IgD-negative memory B cell (primary cell): Measurements from ENCODE around the gene FER1L5. TPM values are rescaled to one million over a fixed set of nuclear protein-coding genes. Genes with fewer than 3 reads are reported as not detected.

Experiments
- H3K27ac Mint-ChIP-seq, 3 donors: one replicate each; pipeline ENCODE4 v1.8.0; 2020 to 2022; ENCODE audit warnings: mild to moderate bottlenecking in 3 of 3, mixed read lengths in 3 of 3, moderate library complexity in 1 of 3
- H3K27me3 Mint-ChIP-seq: one replicate; pipeline ENCODE4 v1.8.0; 2021; ENCODE audit warnings: mixed read lengths
- H3K36me3 Mint-ChIP-seq: one replicate; pipeline ENCODE4 v1.8.0; 2020; ENCODE audit warnings: mild to moderate bottlenecking, mixed read lengths
- H3K4me1 Mint-ChIP-seq, 3 donors: one replicate each; pipeline ENCODE4 v1.8.0; 2020 to 2022; ENCODE audit warnings: mixed read lengths in 3 of 3, mild to moderate bottlenecking in 1 of 3
- H3K4me3 Mint-ChIP-seq, 4 donors: one replicate each; pipeline ENCODE4 v1.8.0; 2020 to 2022; ENCODE audit warnings: mild to moderate bottlenecking in 4 of 4, mixed read lengths in 4 of 4, moderate library complexity in 3 of 4
- H3K9me3 Mint-ChIP-seq, 3 donors: one replicate each; pipeline ENCODE4 v1.8.0; 2020 to 2021; ENCODE audit warnings: mixed read lengths in 3 of 3, mild to moderate bottlenecking in 1 of 3
- polyA plus RNA-seq: library from polyadenylated mRNA; unstranded; fragments of 300-500 nt; fragmentation: Illumina TruSeq; gene quantifications from one replicate; pipeline ENCODE4 v1.2.3, GENCODE V29; 2021

The FER1L5 gene
- polyA plus RNA-seq, 1 donor from 2014 or later, result not detected

GRCh38 chr2:96716388-96716787 is 73.8 kb downstream of the FER1L5 start:
- Mint-ChIP-seq H3K36me3 (peaks cover 7% of the 10 kb centered on the region), H3K9me3 (no peaks in the 10 kb centered on the region), H3K27me3 (no peaks in the 10 kb centered on the region), H3K4me1 (peaks cover 0 to 6% (median 0%) of the 10 kb centered on the region in 3 donors), H3K27ac (no peak overlapping the region), H3K4me3 (no peak overlapping the region)

- H3K36me3 Mint-ChIP-seq, result peaks cover 2% of the 10 kb centered on the region
Observed at GRCh38 chr2:96726131-96726530, 83.6 kb downstream of the FER1L5 start.

GRCh38 chr2:96727431-96727830 is 84.9 kb downstream of the FER1L5 start:
- peaks cover 0 to 2% (median 0%) of the 10 kb centered on the region in 3 donors for H3K4me1 Mint-ChIP-seq
- H3K9me3 Mint-ChIP-seq, result no peaks in the 10 kb centered on the region
- no peak overlapping the region for H3K27ac Mint-ChIP-seq
- no peaks in the 10 kb centered on the region for H3K27me3 Mint-ChIP-seq
- H3K36me3 Mint-ChIP-seq, result peaks cover 2% of the 10 kb centered on the region
- H3K4me3 Mint-ChIP-seq, result no peak overlapping the region

More at GRCh38 chr2:96726131-96726530, 83.6 kb downstream of the FER1L5 start:
- Mint-ChIP-seq H3K4me3 (no peak overlapping the region), H3K27ac (peak overlapping the region in 1 of 3 donors; percentile 31), H3K4me1 (peaks cover 0 to 2% (median 0%) of the 10 kb centered on the region in 3 donors), H3K9me3 (no peaks in the 10 kb centered on the region), H3K27me3 (no peaks in the 10 kb centered on the region)

GRCh38 chr2:96729748-96730147 is 87.2 kb downstream of the FER1L5 start:
- H3K4me3 Mint-ChIP-seq, result no peak overlapping the region
- H3K27ac Mint-ChIP-seq, result no peak overlapping the region
- H3K27me3 Mint-ChIP-seq, result no peaks in the 10 kb centered on the region
- no peaks in the 10 kb centered on the region for H3K9me3 Mint-ChIP-seq
- peaks cover 0 to 3% (median 2%) of the 10 kb centered on the region in 3 donors for H3K4me1 Mint-ChIP-seq
- peaks cover 2% of the 10 kb centered on the region for H3K36me3 Mint-ChIP-seq

- H3K4me3 Mint-ChIP-seq, result no peak overlapping the region
- peaks cover 0 to 3% (median 2%) of the 10 kb centered on the region in 3 donors for H3K4me1 Mint-ChIP-seq
- H3K36me3 Mint-ChIP-seq, result peaks cover 2% of the 10 kb centered on the region
- H3K9me3 Mint-ChIP-seq, result no peaks in the 10 kb centered on the region
- no peak overlapping the region for H3K27ac Mint-ChIP-seq
- no peaks in the 10 kb centered on the region for H3K27me3 Mint-ChIP-seq
Observed at GRCh38 chr2:96730212-96730611, 87.6 kb downstream of the FER1L5 start.

- peaks cover 3% of the 10 kb centered on the region for H3K36me3 Mint-ChIP-seq
- no peaks in the 10 kb centered on the region for H3K27me3 Mint-ChIP-seq
- peak overlapping the region in 1 of 4 donors; percentile 44 for H3K4me3 Mint-ChIP-seq
- no peaks in the 10 kb centered on the region for H3K9me3 Mint-ChIP-seq
- H3K27ac Mint-ChIP-seq, result no peak overlapping the region
- H3K4me1 Mint-ChIP-seq, result peaks cover 8 to 11% (median 9%) of the 10 kb centered on the region in 3 donors
Observed at GRCh38 chr2:96733931-96734330, 91.4 kb downstream of the FER1L5 start.

- peaks cover 18% of the 10 kb centered on the region in 3 donors for H3K4me1 Mint-ChIP-seq
- no peaks in the 10 kb centered on the region for H3K9me3 Mint-ChIP-seq
- no peak overlapping the region for H3K27ac Mint-ChIP-seq
- no peak overlapping the region for H3K4me3 Mint-ChIP-seq
- peaks cover 4% of the 10 kb centered on the region for H3K36me3 Mint-ChIP-seq
- no peaks in the 10 kb centered on the region for H3K27me3 Mint-ChIP-seq
Observed at GRCh38 chr2:96734880-96735583, 92.5 kb downstream of the FER1L5 start.

- Mint-ChIP-seq H3K36me3 (peaks cover 4% of the 10 kb centered on the region), H3K27ac (peak overlapping the region in 1 of 3 donors; percentile 74), H3K9me3 (no peaks in the 10 kb centered on the region), H3K27me3 (peaks cover 1% of the 10 kb centered on the region), H3K4me3 (no peak overlapping the region), H3K4me1 (peaks cover 24 to 28% (median 25%) of the 10 kb centered on the region in 3 donors)
Observed at GRCh38 chr2:96737251-96737650, 94.7 kb downstream of the FER1L5 start.

GRCh38 chr2:96737831-96738230 is 95.3 kb downstream of the FER1L5 start:
- H3K4me1 Mint-ChIP-seq, result peaks cover 25 to 28% (median 26%) of the 10 kb centered on the region in 3 donors
- H3K4me3 Mint-ChIP-seq, result peak overlapping the region; percentile 31 to 84 (median 52)
- no peaks in the 10 kb centered on the region for H3K9me3 Mint-ChIP-seq
- peaks cover 1% of the 10 kb centered on the region for H3K27me3 Mint-ChIP-seq
- H3K36me3 Mint-ChIP-seq, result peaks cover 4% of the 10 kb centered on the region
- peak overlapping the region in 2 of 3 donors; percentile 40 to 78 for H3K27ac Mint-ChIP-seq

GRCh38 chr2:96739076-96739632 is 96.6 kb downstream of the FER1L5 start:
- Mint-ChIP-seq H3K4me3 (peak overlapping the region; percentile 97 to 100 (median 98)), H3K27me3 (peaks cover 1% of the 10 kb centered on the region), H3K36me3 (peaks cover 4% of the 10 kb centered on the region), H3K4me1 (peaks cover 25 to 26% (median 26%) of the 10 kb centered on the region in 3 donors), H3K27ac (peak overlapping the region; percentile 89 to 96 (median 96)), H3K9me3 (no peaks in the 10 kb centered on the region)

- peaks cover 4% of the 10 kb centered on the region for H3K36me3 Mint-ChIP-seq
- peak within 1 kb of the TSS; percentile 89 to 96 (median 96) for H3K27ac Mint-ChIP-seq
- peaks cover 3% of the 10 kb centered on the region for H3K27me3 Mint-ChIP-seq
- H3K4me3 Mint-ChIP-seq, result peak within 1 kb of the TSS; percentile 97 to 100 (median 98)
- H3K9me3 Mint-ChIP-seq, result no peaks in the 10 kb centered on the region
- peaks cover 25 to 29% (median 26%) of the 10 kb centered on the region in 3 donors for H3K4me1 Mint-ChIP-seq
Observed at GRCh38 chr2:96739633-96740428, 97.3 kb downstream of the FER1L5 start, which contains the start of gene LMAN2L. LMAN2L (minus strand) TSS chr2:96740064; CDS start chr2:96740040, 24 bp downstream.

GRCh38 chr2:96747061-96747617 is 104.6 kb downstream of the FER1L5 start:
- H3K9me3 Mint-ChIP-seq, result no peaks in the 10 kb centered on the region
- peaks cover 0 to 5% (median 1%) of the 10 kb centered on the region in 3 donors for H3K4me1 Mint-ChIP-seq
- peaks cover 3% of the 10 kb centered on the region for H3K36me3 Mint-ChIP-seq
- peaks cover 2% of the 10 kb centered on the region for H3K27me3 Mint-ChIP-seq
- H3K27ac Mint-ChIP-seq, result no peak overlapping the region
- H3K4me3 Mint-ChIP-seq, result no peak overlapping the region

GRCh38 chr2:96751800-96752199 is 109.2 kb downstream of the FER1L5 start:
- Mint-ChIP-seq H3K9me3 (no peaks in the 10 kb centered on the region), H3K27ac (no peak overlapping the region), H3K36me3 (peaks cover 4% of the 10 kb centered on the region), H3K4me1 (no peaks in the 10 kb centered on the region), H3K27me3 (peaks cover 2% of the 10 kb centered on the region), H3K4me3 (no peak overlapping the region)

- peaks cover 0 to 2% (median 0%) of the 10 kb centered on the region in 3 donors for H3K4me1 Mint-ChIP-seq
- H3K9me3 Mint-ChIP-seq, result no peaks in the 10 kb centered on the region
- H3K27me3 Mint-ChIP-seq, result peaks cover 2% of the 10 kb centered on the region
- H3K27ac Mint-ChIP-seq, result peak overlapping the region in 1 of 3 donors; percentile 46
- H3K36me3 Mint-ChIP-seq, result peaks cover 4% of the 10 kb centered on the region
- no peak overlapping the region for H3K4me3 Mint-ChIP-seq
Observed at GRCh38 chr2:96753661-96754282, 111.2 kb downstream of the FER1L5 start.
